ENCODE data around the gene ARHGAP8.

DNA sequence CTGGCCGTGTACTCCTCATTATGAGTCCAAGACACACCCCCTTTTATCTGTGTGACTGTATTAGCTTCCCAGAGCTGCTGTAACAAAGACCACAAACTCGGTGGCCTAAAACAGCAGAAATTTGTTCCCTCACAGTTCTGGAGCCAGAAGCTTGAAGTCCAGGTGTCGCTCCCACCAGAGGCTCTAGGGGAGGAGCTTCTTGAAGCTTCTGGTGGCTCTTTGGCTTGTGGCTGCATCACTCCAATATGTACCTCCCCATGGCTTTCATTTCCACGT, 47.4 kb upstream of the ARHGAP8 start:
- TF ChIP-seq EZH2 (IDR thresholded peaks at IDR 0.05; ENCODE audit: insufficient read depth, low read length), result no peak
- TF ChIP-seq, protein P1, sequence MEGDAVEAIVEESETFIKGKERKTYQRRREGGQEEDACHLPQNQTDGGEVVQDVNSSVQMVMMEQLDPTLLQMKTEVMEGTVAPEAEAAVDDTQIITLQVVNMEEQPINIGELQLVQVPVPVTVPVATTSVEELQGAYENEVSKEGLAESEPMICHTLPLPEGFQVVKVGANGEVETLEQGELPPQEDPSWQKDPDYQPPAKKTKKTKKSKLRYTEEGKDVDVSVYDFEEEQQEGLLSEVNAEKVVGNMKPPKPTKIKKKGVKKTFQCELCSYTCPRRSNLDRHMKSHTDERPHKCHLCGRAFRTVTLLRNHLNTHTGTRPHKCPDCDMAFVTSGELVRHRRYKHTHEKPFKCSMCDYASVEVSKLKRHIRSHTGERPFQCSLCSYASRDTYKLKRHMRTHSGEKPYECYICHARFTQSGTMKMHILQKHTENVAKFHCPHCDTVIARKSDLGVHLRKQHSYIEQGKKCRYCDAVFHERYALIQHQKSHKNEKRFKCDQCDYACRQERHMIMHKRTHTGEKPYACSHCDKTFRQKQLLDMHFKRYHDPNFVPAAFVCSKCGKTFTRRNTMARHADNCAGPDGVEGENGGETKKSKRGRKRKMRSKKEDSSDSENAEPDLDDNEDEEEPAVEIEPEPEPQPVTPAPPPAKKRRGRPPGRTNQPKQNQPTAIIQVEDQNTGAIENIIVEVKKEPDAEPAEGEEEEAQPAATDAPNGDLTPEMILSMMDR (IDR thresholded peaks at IDR 0.05; ENCODE audit: insufficient read depth, low read depth, low read length), result no peak
